ENCODE measurements around the gene SEC61A1. TPM values are rescaled to one million over a fixed set of nuclear protein-coding genes. Genes with fewer than 3 reads are reported as not detected.

Gene SEC61A1
- total RNA-seq, 2 donors from 2014 or later = 152 to 174 TPM

DNA sequence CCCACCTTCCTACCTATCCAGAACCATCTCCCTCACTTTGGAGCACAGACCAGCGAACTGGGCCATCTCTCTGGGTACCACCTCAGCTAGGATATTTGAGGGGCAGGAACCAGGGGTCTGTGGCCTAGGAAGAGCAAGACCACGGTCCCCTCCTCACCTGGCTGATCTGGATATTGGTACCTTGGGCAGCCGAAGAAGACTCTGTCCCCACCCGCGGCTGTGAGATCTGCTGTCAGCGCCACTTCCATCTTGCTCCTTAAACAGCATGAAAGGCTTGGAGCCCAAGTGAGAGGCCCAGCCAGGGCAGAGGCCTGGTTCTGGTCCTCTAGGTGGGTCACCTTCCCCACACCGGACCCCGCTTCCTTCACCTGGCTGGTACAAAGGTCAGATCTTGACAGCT is 26.6 kb downstream of the SEC61A1 start:
- Histone ChIP-seq H3K4me3 (ENCODE audit: low read length) (no peak overlapping the region), H3K36me3 (ENCODE audit: control insufficient read depth, insufficient read depth, low read length) (peaks cover 29% of the 10 kb centered on the region), H3K9me3 (ENCODE audit: control insufficient read depth, low read length) (no peaks in the 10 kb centered on the region), H3K4me1 (ENCODE audit: control insufficient read depth, insufficient read depth, low read length) (peaks cover 3% of the 10 kb centered on the region), H3K27ac (ENCODE audit: low read depth, low read length) (no peak overlapping the region), H3K9ac (ENCODE audit: extremely low read depth, low read length, poor library complexity, severe bottlenecking) (no peak overlapping the region), H3K27me3 (ENCODE audit: control insufficient read depth, insufficient read depth, low read length, poor library complexity, severe bottlenecking) (no peaks in the 10 kb centered on the region)
- peak; percentile 35 for DNase-seq
- H3K36me3 Mint-ChIP-seq (ENCODE audit: low read depth) = peaks cover 44% of the 10 kb centered on the region
- TF ChIP-seq, protein P1, sequence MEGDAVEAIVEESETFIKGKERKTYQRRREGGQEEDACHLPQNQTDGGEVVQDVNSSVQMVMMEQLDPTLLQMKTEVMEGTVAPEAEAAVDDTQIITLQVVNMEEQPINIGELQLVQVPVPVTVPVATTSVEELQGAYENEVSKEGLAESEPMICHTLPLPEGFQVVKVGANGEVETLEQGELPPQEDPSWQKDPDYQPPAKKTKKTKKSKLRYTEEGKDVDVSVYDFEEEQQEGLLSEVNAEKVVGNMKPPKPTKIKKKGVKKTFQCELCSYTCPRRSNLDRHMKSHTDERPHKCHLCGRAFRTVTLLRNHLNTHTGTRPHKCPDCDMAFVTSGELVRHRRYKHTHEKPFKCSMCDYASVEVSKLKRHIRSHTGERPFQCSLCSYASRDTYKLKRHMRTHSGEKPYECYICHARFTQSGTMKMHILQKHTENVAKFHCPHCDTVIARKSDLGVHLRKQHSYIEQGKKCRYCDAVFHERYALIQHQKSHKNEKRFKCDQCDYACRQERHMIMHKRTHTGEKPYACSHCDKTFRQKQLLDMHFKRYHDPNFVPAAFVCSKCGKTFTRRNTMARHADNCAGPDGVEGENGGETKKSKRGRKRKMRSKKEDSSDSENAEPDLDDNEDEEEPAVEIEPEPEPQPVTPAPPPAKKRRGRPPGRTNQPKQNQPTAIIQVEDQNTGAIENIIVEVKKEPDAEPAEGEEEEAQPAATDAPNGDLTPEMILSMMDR (conservative IDR thresholded peaks at IDR 0.05) = no peak
- H3K9me3 Mint-ChIP-seq = no peaks in the 10 kb centered on the region
- H3K4me1 Mint-ChIP-seq = peaks cover 5% of the 10 kb centered on the region
- WGBS, 2 experiments (ENCODE audit: insufficient coverage in 1 of 2, insufficient read length in 1 of 2) = 93% methylated on average over 8 of the region's 8 CpGs; no CpG with 5 or more reads in 1 of the 2 experiments
- H3K27me3 Mint-ChIP-seq (ENCODE audit: insufficient read depth) = peaks cover 14% of the 10 kb centered on the region
- H3K27ac Mint-ChIP-seq = no peak overlapping the region
- no peak overlapping the region for H3K4me3 Mint-ChIP-seq

DNA sequence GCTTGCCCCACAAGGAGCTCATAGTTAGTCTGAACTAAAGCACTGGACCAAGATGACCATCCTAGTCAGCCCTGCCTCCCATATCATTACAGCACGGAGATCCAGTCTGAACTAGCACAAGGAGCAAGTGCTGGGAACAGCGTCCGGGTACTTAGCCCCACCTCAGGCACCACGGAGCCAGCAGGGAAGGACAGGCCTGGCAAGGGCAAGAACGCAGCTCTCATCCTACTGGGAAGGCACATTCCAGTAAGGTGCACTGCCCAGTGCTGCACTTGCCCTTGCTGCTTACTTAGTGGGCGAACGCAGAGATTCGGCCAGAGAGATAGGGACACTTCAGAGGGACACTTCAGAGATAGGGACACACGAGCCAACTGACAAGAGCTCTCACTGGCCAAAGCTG is 27.6 kb downstream of the SEC61A1 start:
- H3K27ac ChIP-seq (ENCODE audit: low read depth, low read length) = no peak overlapping the region
- 90 to 100% methylated on average over 5 to 9 of the region's 9 CpGs for WGBS, 2 experiments (ENCODE audit: insufficient coverage in 1 of 2, insufficient read length in 1 of 2)

DNA sequence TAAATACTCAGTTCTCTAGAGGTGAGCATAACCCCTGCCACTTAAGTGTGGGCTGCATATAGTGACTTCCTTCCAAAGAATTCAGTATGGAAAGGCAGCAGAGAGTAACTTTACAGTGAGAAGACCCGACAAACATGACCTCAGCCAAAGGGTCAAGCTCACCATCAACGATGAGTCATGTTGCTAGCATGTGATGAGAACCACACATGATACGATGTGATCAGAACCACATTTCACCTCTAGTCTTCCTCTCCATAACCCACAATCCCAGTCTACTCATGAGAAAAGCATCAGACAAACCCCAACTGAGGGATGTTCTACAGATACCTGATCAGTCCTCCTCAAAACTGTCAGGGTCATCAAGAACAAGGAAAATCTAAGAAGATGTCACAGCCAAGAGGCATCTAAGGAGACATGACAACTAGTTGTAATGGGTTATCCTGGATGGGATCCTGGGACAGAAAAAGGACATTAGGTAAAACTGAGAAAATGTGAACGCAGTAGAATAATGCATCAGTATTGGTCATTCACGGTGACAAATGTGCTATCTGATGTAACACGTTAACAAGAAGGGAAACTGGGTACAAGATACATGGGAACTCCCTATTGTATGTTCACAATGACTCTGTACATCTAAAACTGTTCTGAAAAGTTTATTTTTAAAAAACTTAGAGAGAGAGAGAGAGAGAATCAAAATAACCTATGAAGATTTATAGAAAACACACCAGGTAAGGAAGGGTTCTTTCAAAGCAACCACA is 28.3 kb downstream of the SEC61A1 start:
- H3K36me3 Mint-ChIP-seq (ENCODE audit: low read depth) = peaks cover 53% of the 10 kb centered on the region
- WGBS, 2 experiments (ENCODE audit: insufficient coverage in 1 of 2, insufficient read length in 1 of 2) = 95% methylated on average over 5 to 6 of the region's 6 CpGs
- Histone ChIP-seq H3K9ac (ENCODE audit: extremely low read depth, low read length, poor library complexity, severe bottlenecking) (no peak overlapping the region), H3K4me3 (ENCODE audit: low read length) (no peak overlapping the region), H3K9me3 (ENCODE audit: control insufficient read depth, low read length) (no peaks in the 10 kb centered on the region), H3K27ac (ENCODE audit: low read depth, low read length) (no peak overlapping the region), H3K27me3 (ENCODE audit: control insufficient read depth, insufficient read depth, low read length, poor library complexity, severe bottlenecking) (no peaks in the 10 kb centered on the region), H3K36me3 (ENCODE audit: control insufficient read depth, insufficient read depth, low read length) (peaks cover 39% of the 10 kb centered on the region), H3K4me1 (ENCODE audit: control insufficient read depth, insufficient read depth, low read length) (peaks cover 3% of the 10 kb centered on the region)
- no peak overlapping the region for H3K4me3 Mint-ChIP-seq
- no peaks in the 10 kb centered on the region for H3K4me1 Mint-ChIP-seq
- no peaks in the 10 kb centered on the region for H3K9me3 Mint-ChIP-seq
- peak; percentile 12 for DNase-seq
- peaks cover 14% of the 10 kb centered on the region for H3K27me3 Mint-ChIP-seq (ENCODE audit: insufficient read depth)
- TF ChIP-seq, protein P1 (conservative IDR thresholded peaks at IDR 0.05) = no peak
- no peak overlapping the region for H3K27ac Mint-ChIP-seq

More for the DNA sequence above, 27.6 kb downstream of the SEC61A1 start:
- peak; percentile 28 for DNase-seq
- Mint-ChIP-seq H3K4me3 (no peak overlapping the region), H3K27me3 (ENCODE audit: insufficient read depth) (peaks cover 14% of the 10 kb centered on the region), H3K27ac (no peak overlapping the region), H3K9me3 (no peaks in the 10 kb centered on the region), H3K36me3 (ENCODE audit: low read depth) (peaks cover 48% of the 10 kb centered on the region), H3K4me1 (peaks cover 4% of the 10 kb centered on the region)
- H3K27me3 ChIP-seq (ENCODE audit: control insufficient read depth, insufficient read depth, low read length, poor library complexity, severe bottlenecking) = no peaks in the 10 kb centered on the region
- no peak overlapping the region for H3K4me3 ChIP-seq (ENCODE audit: low read length)
- no peaks in the 10 kb centered on the region for H3K9me3 ChIP-seq (ENCODE audit: control insufficient read depth, low read length)
- TF ChIP-seq, protein P1 (conservative IDR thresholded peaks at IDR 0.05) = no peak
- no peak overlapping the region for H3K9ac ChIP-seq (ENCODE audit: extremely low read depth, low read length, poor library complexity, severe bottlenecking)
- peaks cover 34% of the 10 kb centered on the region for H3K36me3 ChIP-seq (ENCODE audit: control insufficient read depth, insufficient read depth, low read length)
- peaks cover 3% of the 10 kb centered on the region for H3K4me1 ChIP-seq (ENCODE audit: control insufficient read depth, insufficient read depth, low read length)
